Measurements from ENCODE around the gene MRPS18A. TPM values are rescaled to one million over a fixed set of nuclear protein-coding genes. Genes with fewer than 3 reads are reported as not detected.

MRPS18A gene
- polyA plus RNA-seq, result 85.8 and 91.2 TPM in 2 replicates

GRCh38 chr6:43687437-43688347 is at the start of gene MRPS18A:
Gene MRPS18A, minus strand, starts transcription at chr6:43687791. Its CDS starts 12 bp downstream, at chr6:43687779.

GRCh38 chr6:43644940-43645612 is 42.5 kb downstream of the MRPS18A start, which contains the start of gene RSPH9:
Gene RSPH9, plus strand, starts transcription at chr6:43645036. Its CDS starts 63 bp downstream, at chr6:43645099.

GRCh38 chr6:43635387-43636307 is 51.9 kb downstream of the MRPS18A start, which contains the start of gene MAD2L1BP:
Gene MAD2L1BP, plus strand, starts transcription at chr6:43635840. Its CDS starts 36 bp downstream, at chr6:43635876.

GRCh38 chr6:43629104-43629504 is 58.5 kb downstream of the MRPS18A start, which contains the start of gene GTPBP2:
Gene GTPBP2, minus strand, starts transcription at chr6:43629264. Its CDS starts 102 bp downstream, at chr6:43629162.

Other genes with a start within 250 kb of the MRPS18A start
- 11.0 and 15.0 TPM in 2 replicates for gene DLK2, start 232.2 kb downstream of the MRPS18A start, polyA plus RNA-seq
- gene TJAP1, start 210.2 kb downstream of the MRPS18A start, polyA plus RNA-seq, result 0.15 and 0.55 TPM in 2 replicates
- gene LRRC73, start 177.4 kb downstream of the MRPS18A start, polyA plus RNA-seq, result 6.4 and 8.7 TPM in 2 replicates
- 79.4 and 125 TPM in 2 replicates for gene YIPF3, start 170.9 kb downstream of the MRPS18A start, polyA plus RNA-seq
- 37.8 and 45.0 TPM in 2 replicates for gene POLR1C, start 170.7 kb downstream of the MRPS18A start, polyA plus RNA-seq
- 12.3 and 13.2 TPM in 2 replicates for gene XPO5, start 111.8 kb downstream of the MRPS18A start, polyA plus RNA-seq
- 0.32 and 1.6 TPM in 2 replicates for gene POLH, start 111.6 kb downstream of the MRPS18A start, polyA plus RNA-seq
- 4.7 and 7.6 TPM in 2 replicates for gene GTPBP2, start 58.5 kb downstream of the MRPS18A start, polyA plus RNA-seq
- 21.2 and 28.0 TPM in 2 replicates for gene MAD2L1BP, start 52.0 kb downstream of the MRPS18A start, polyA plus RNA-seq
- 0.39 TPM in 1 of 2 replicates, not detected in the other for gene RSPH9, start 42.8 kb downstream of the MRPS18A start, polyA plus RNA-seq
- 3.5 and 5.8 TPM in 2 replicates for gene VEGFA, start 82.4 kb upstream of the MRPS18A start, polyA plus RNA-seq